ENCODE measurements around the gene CPT1A.

- no peak for TF ChIP-seq CTCF (IDR thresholded peaks at IDR 0.05; ENCODE audit: low read length)
- TF ChIP-seq EZH2 (IDR thresholded peaks at IDR 0.05; ENCODE audit: borderline replicate concordance, low read length), result no peak
These were observed 5.7 kb upstream of the CPT1A start for GRCh38 chr11:68847395-68847794.
